Measurements from ENCODE around the gene IGF2R.

IGF2R gene

GRCh38 chr6:160102399-160102798 is 133.5 kb downstream of the IGF2R start:
- TF ChIP-seq CTCF (IDR thresholded peaks at IDR 0.05; ENCODE audit: low read depth, low read length) = no peak
- no peak for DNase-seq (ENCODE audit: extremely low read depth, low read depth)

GRCh38 chr6:160102956-160103824 is 134.3 kb downstream of the IGF2R start:
- no peak for DNase-seq (ENCODE audit: extremely low read depth, low read depth)
- peak; percentile 46 for TF ChIP-seq CTCF (IDR thresholded peaks at IDR 0.05; ENCODE audit: low read depth, low read length)

- TF ChIP-seq CTCF (IDR thresholded peaks at IDR 0.05; ENCODE audit: low read depth, low read length) = no peak
Observed at GRCh38 chr6:160103825-160104100, 134.9 kb downstream of the IGF2R start.

GRCh38 chr6:160104821-160105517 is 136.1 kb downstream of the IGF2R start:
- no peak for DNase-seq (ENCODE audit: extremely low read depth, low read depth)
- no peak for TF ChIP-seq CTCF (IDR thresholded peaks at IDR 0.05; ENCODE audit: low read depth, low read length)

More at GRCh38 chr6:160103825-160104100, 134.9 kb downstream of the IGF2R start:
- DNase-seq (ENCODE audit: extremely low read depth, low read depth) = no peak

GRCh38 chr6:160106010-160106409 is 137.1 kb downstream of the IGF2R start:
- TF ChIP-seq CTCF (IDR thresholded peaks at IDR 0.05; ENCODE audit: low read depth, low read length) = no peak
- no peak for DNase-seq (ENCODE audit: extremely low read depth, low read depth)

- no peak for DNase-seq (ENCODE audit: extremely low read depth, low read depth)
- TF ChIP-seq CTCF (IDR thresholded peaks at IDR 0.05; ENCODE audit: low read depth, low read length) = no peak
Observed at GRCh38 chr6:160106701-160107100, 137.8 kb downstream of the IGF2R start.

GRCh38 chr6:160108077-160108476 is 139.2 kb downstream of the IGF2R start:
- TF ChIP-seq CTCF (IDR thresholded peaks at IDR 0.05; ENCODE audit: low read depth, low read length) = no peak

More at GRCh38 chr6:160108077-160108476, 139.2 kb downstream of the IGF2R start:
- DNase-seq (ENCODE audit: extremely low read depth, low read depth) = no peak

Data from AG09319 (cell line).